ENCODE results near the gene MLPH.

GRCh38 chr2:237539681-237540080, 52.6 kb downstream of the MLPH start:
- TF ChIP-seq POLR2A (IDR thresholded peaks at IDR 0.05; ENCODE audit: low read length) (no peak), GATA1 (IDR thresholded peaks at IDR 0.05; ENCODE audit: low read depth, low read length) (no peak)

Measured in erythroblast (primary cell).